SK-N-SH (cell line): Measurements from ENCODE around the gene ACER2. TPM values are rescaled to one million over a fixed set of nuclear protein-coding genes. Genes with fewer than 3 reads are reported as not detected.

Experiments used
- CTCF ChIA-PET: fragments of 300-600, 350-600 bp; formaldehyde crosslinking; extraction: SDS; loops from one replicate; lab custom pipeline; 2021; lab: Yijun Ruan, JAX
- POLR2A ChIA-PET: fragments of 350-600 bp; sonication (Branson Sonifier 250); formaldehyde crosslinking; extraction: SDS; loops from one replicate; lab custom pipeline; 2020; ENCODE audit warnings: antibody characterized with exemption, inconsistent platforms; lab: Yijun Ruan, JAX
- DNase-seq: peaks from one replicate; pipeline ENCODE4 v3.0.0; 2012
- H2AFZ ChIP-seq: fragments of 200-600 bp; sonication (generic); 2 replicates; pipeline ENCODE4 v1.8.1; 2016; ENCODE audit warnings: antibody characterized with exemption, mild to moderate bottlenecking, low read depth
- H3F3A ChIP-seq: fragments of 200-600 bp; sonication (generic); replicated peaks from 2 replicates; pipeline ENCODE3; 2016; ENCODE audit warnings: antibody characterized with exemption, mild to moderate bottlenecking; ENCODE audit not compliant: insufficient read depth
- H3K27ac ChIP-seq, 2 experiments: fragments of 200-500 bp in 1 of 2; fragments of 200-600 bp in 1 of 2; sonication (Bioruptor generic) in 1 of 2; sonication (generic), shearing (Covaris generic) in 1 of 2; 2 replicates each; pipeline versions ENCODE4 v1.5.1 to v1.6.1; 2014 to 2016; ENCODE audit warnings: low read depth in 2 of 2, inconsistent platforms in 1 of 2, low read length in 1 of 2, mild to moderate bottlenecking in 1 of 2, mixed read lengths in 1 of 2
- H3K27me3 ChIP-seq: fragments of 200-600 bp; sonication (generic), shearing (Covaris generic); 2 replicates; pipeline ENCODE4 v1.6.1; 2016; ENCODE audit warnings: mixed run types; ENCODE audit not compliant: insufficient read depth
- H3K36me3 ChIP-seq, 2 experiments: fragments of 200-500 bp in 1 of 2; fragments of 200-600 bp in 1 of 2; sonication (Bioruptor generic) in 1 of 2; sonication (generic) in 1 of 2; replicated peaks in 1 of 2; 2 replicates each; pipeline versions ENCODE3 to v1.5.1; 2014 to 2016; ENCODE audit warnings: low read length in 1 of 2, mild to moderate bottlenecking in 1 of 2; ENCODE audit not compliant: insufficient read depth in 2 of 2, control insufficient read depth in 1 of 2
- H3K4me1 ChIP-seq, 2 experiments: fragments of 200-500 bp in 1 of 2; fragments of 200-600 bp in 1 of 2; sonication (Bioruptor generic) in 1 of 2; sonication (generic), shearing (Covaris generic) in 1 of 2; 2 replicates each; pipeline versions ENCODE4 v1.5.1 to v1.6.1; 2014 to 2016; ENCODE audit warnings: low read depth in 1 of 2, low read length in 1 of 2, mixed run types in 1 of 2; ENCODE audit not compliant: insufficient read depth in 2 of 2, control insufficient read depth in 1 of 2
- H3K4me2 ChIP-seq: fragments of 200-600 bp; sonication (generic), shearing (Covaris generic); 2 replicates; pipeline ENCODE4 v1.6.1; 2017; ENCODE audit warnings: mixed run types
- H3K4me3 ChIP-seq, 2 experiments: fragments of 200-500 bp in 1 of 2; fragments of 200-600 bp in 1 of 2; sonication (Bioruptor generic) in 1 of 2; sonication (generic), shearing (Covaris generic) in 1 of 2; 2 replicates each; pipeline versions ENCODE4 v1.5.1 to v1.8.1; 2014 to 2016; ENCODE audit warnings: low read depth in 2 of 2, inconsistent platforms in 1 of 2, low read length in 1 of 2, mild to moderate bottlenecking in 1 of 2, mixed read lengths in 1 of 2, moderate library complexity in 1 of 2
- H3K79me2 ChIP-seq: fragments of 200-600 bp; sonication (generic); 2 replicates; pipeline ENCODE4 v1.8.1; 2017; ENCODE audit warnings: mild to moderate bottlenecking; ENCODE audit not compliant: insufficient read depth
- H3K9ac ChIP-seq: fragments of 200-600 bp; sonication (generic); 2 replicates; pipeline ENCODE4 v1.6.1; 2017; ENCODE audit warnings: mixed run types
- H3K9me2 ChIP-seq: fragments of 200-600 bp; sonication (generic); 2 replicates; pipeline ENCODE4 v1.6.1; 2017; ENCODE audit warnings: mixed run types
- H3K9me3 ChIP-seq: fragments of 200-600 bp; sonication (generic); 2 replicates; pipeline ENCODE4 v1.6.1; 2017; ENCODE audit warnings: mixed run types, mild to moderate bottlenecking, moderate library complexity
- H4K20me1 ChIP-seq: fragments of 200-600 bp; sonication (generic); 2 replicates; pipeline ENCODE4 v1.6.1; 2017; ENCODE audit warnings: mild to moderate bottlenecking, mixed run types; ENCODE audit not compliant: insufficient read depth
- ELF1 ChIP-seq: IDR thresholded peaks from 2 replicates; pipeline ENCODE4 v1.4.0; 2012
- EP300 ChIP-seq, 2 experiments: IDR thresholded peaks; 2 replicates each; pipeline versions ENCODE4 v1.4.0 to v1.6.1; 2012; ENCODE audit warnings: borderline replicate concordance in 1 of 2, low read depth in 1 of 2, low read length in 1 of 2
- FOSL2 ChIP-seq: IDR thresholded peaks from 2 replicates; pipeline ENCODE4 v1.4.0; 2012; ENCODE audit warnings: low read depth, mild to moderate bottlenecking, moderate library complexity, borderline replicate concordance
- FOXJ3 ChIP-seq: sonication (generic); formaldehyde crosslinking; IDR thresholded peaks from 2 replicates; pipeline ENCODE4 v1.5.1; 2020; ENCODE audit warnings: mild to moderate bottlenecking, missing genetic modification reagents
- FOXM1 ChIP-seq: IDR thresholded peaks from 2 replicates; pipeline ENCODE4 v1.4.0; 2012; ENCODE audit warnings: low read depth, mild to moderate bottlenecking
- GATA2 ChIP-seq: sonication (generic); formaldehyde crosslinking; IDR thresholded peaks from 2 replicates; pipeline ENCODE4 v1.5.0; 2020; ENCODE audit warnings: mild to moderate bottlenecking, missing genetic modification reagents
- NFIC ChIP-seq: IDR thresholded peaks from 2 replicates; pipeline ENCODE4 v1.4.0; 2012; ENCODE audit warnings: borderline replicate concordance
- NRF1 ChIP-seq: IDR thresholded peaks from 2 replicates; pipeline ENCODE4 v1.6.1; 2012; ENCODE audit warnings: low read depth, mild to moderate bottlenecking, low read length
- POLR2AphosphoS5 ChIP-seq: IDR thresholded peaks from 2 replicates; pipeline ENCODE4 v1.6.1; 2012; ENCODE audit warnings: low read depth, low read length
- RAD21 ChIP-seq: IDR thresholded peaks from 2 replicates; pipeline ENCODE4 v1.6.1; 2012; ENCODE audit warnings: mild to moderate bottlenecking, low read length
- RCOR1 ChIP-seq: fragments of 150-350 bp; IDR thresholded peaks from 2 replicates; pipeline ENCODE4 v1.6.1; 2017; ENCODE audit warnings: antibody characterized with exemption, low read length
- RFX5 ChIP-seq: IDR thresholded peaks from 2 replicates; pipeline ENCODE4 v1.6.1; 2012; ENCODE audit warnings: mild to moderate bottlenecking, improper control_type of control experiment, low read length
- SIN3A ChIP-seq: IDR thresholded peaks from 2 replicates; pipeline ENCODE4 v1.6.1; 2012; ENCODE audit warnings: low read depth, mild to moderate bottlenecking, low read length, moderate library complexity, borderline replicate concordance
- SMC3 ChIP-seq: IDR thresholded peaks from 2 replicates; pipeline ENCODE4 v1.6.1; 2012; ENCODE audit warnings: low read depth, low read length, improper control_type of control experiment
- USF2 ChIP-seq: fragments of 150-350 bp; IDR thresholded peaks from 2 replicates; pipeline ENCODE4 v1.6.1; 2017; ENCODE audit warnings: antibody characterized with exemption, low read length, low read depth, borderline replicate concordance
- WGBS: methylation state at CpG from one replicate; pipeline ENCODE4 v1.1.6; 2017; ENCODE audit warnings: low lambda C conversion rate; 5-methylcytosine and 5-hydroxymethylcytosine counted together
- polyA plus RNA-seq, 3 experiments: library from polyadenylated mRNA; depleted of rRNA; stranded (reverse); fragments of >200 nt; gene quantifications; 2 replicates each; pipeline ENCODE4 v1.2.3, GENCODE V29; 2012
- TF ChIP-seq, protein P1 (sequence below): IDR thresholded peaks from 2 replicates; pipeline ENCODE4 v1.4.0; 2012; ENCODE audit warnings: low read depth
- TF ChIP-seq, protein P2 (sequence below): IDR thresholded peaks from 2 replicates; pipeline ENCODE4 v1.4.0; 2012; ENCODE audit warnings: low read depth, borderline replicate concordance
- TF ChIP-seq, protein P3 (sequence below): IDR thresholded peaks from 2 replicates; pipeline ENCODE4 v1.4.0; 2012; ENCODE audit warnings: low read depth, borderline replicate concordance
- TF ChIP-seq, protein P4 (sequence below): fragments of 200-600 bp; sonication (generic); IDR thresholded peaks from 2 replicates; pipeline ENCODE4 v1.6.1; 2017; ENCODE audit warnings: antibody characterized with exemption, mild to moderate bottlenecking, moderate library complexity

ACER2 gene
- polyA plus RNA-seq, 1 of the 3 experiments (the other 2 are of a cell fraction), result 1.3 TPM

DNA sequence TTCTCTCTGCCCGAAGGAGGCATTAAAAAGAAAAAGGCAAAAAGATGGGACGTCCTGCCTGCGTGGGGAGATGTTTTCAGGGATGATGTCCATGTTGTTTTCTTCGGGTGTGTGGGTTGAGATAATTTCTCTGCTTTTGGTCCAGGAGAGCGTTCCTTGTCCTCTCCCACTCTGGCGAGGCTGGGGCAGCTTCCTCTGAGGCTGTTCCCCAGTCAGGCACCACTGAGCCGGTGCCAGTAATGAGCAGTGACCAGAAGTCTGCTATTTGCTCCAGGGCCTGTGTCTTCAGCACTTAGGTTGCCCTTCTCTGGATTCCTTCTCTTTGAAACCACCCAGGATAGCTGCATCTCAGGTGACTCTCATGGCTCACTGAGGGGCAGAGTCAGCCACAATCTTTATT lies 71.5 kb downstream of the ACER2 start (continued):
- TF ChIP-seq, protein P1, sequence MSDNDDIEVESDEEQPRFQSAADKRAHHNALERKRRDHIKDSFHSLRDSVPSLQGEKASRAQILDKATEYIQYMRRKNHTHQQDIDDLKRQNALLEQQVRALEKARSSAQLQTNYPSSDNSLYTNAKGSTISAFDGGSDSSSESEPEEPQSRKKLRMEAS, result no peak
- TF ChIP-seq FOXJ3 (CRISPR knock-in tag), result no peak

GRCh38 chr9:19481121-19481870 lies 72.5 kb downstream of the ACER2 start:
- no peaks in the 10 kb centered on the region for H3K79me2 ChIP-seq
- 40% methylated on average over 9 of the region's 10 CpGs for WGBS
- H2AFZ ChIP-seq, result no peak overlapping the region
- no peaks in the 10 kb centered on the region for H3F3A ChIP-seq
- H3K4me3 ChIP-seq, result no peak overlapping the region
- no peaks in the 10 kb centered on the region for H3K9me2 ChIP-seq
- peaks cover 7% of the 10 kb centered on the region for H3K27me3 ChIP-seq
- no peak overlapping the region for H3K27ac ChIP-seq
- ChIA-PET POLR2A (no interaction called here), CTCF (interaction anchor here (1.0 to 3.4 kb wide), 5 partner anchors 10 to 441 kb away, joined by 3 to 16 read pairs (median 15); no protein-coding TSS in a partner anchor)
- H4K20me1 ChIP-seq, result no peaks in the 10 kb centered on the region
- H3K9me3 ChIP-seq, result no peaks in the 10 kb centered on the region
- H3K4me2 ChIP-seq, result no peak overlapping the region
- H3K4me1 ChIP-seq, result no peaks in the 10 kb centered on the region
- no peak for DNase-seq
- no peaks in the 10 kb centered on the region for H3K36me3 ChIP-seq
- H3K9ac ChIP-seq, result no peak overlapping the region
- TF ChIP-seq NRF1 (no peak), ELF1 (no peak), SMC3 (no peak)
- TF ChIP-seq, protein P2, sequence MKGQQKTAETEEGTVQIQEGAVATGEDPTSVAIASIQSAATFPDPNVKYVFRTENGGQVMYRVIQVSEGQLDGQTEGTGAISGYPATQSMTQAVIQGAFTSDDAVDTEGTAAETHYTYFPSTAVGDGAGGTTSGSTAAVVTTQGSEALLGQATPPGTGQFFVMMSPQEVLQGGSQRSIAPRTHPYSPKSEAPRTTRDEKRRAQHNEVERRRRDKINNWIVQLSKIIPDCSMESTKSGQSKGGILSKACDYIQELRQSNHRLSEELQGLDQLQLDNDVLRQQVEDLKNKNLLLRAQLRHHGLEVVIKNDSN, result no peak
- TF ChIP-seq, all 33 proteins: peak for 0

DNA sequence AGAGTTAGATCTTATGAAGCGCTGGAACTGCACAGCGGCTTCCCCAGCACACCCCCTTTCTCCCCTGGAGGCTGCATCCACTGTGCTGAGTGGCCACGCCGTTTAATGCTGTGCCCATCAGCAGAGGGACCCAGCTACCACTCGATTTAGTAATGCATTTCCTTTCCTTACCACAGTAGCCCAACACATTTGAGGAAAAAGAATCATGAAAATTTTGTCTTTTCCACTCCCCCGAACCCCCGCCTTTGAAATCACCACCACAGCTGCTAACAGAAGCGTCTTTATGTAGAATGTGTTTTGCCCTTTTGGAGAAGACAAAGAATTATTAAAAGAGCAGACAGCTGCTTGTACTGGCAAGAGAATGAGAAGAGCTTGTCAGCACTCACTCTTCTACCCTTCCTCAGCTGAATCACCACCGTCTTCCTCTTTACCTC lies 73.2 kb downstream of the ACER2 start:
- Histone ChIP-seq H3K9me2 (no peaks in the 10 kb centered on the region), H2AFZ (no peak overlapping the region), H3K4me2 (no peak overlapping the region), H3K79me2 (no peaks in the 10 kb centered on the region), H3K27ac (no peak overlapping the region), H3F3A (no peaks in the 10 kb centered on the region), H3K9me3 (no peaks in the 10 kb centered on the region), H3K27me3 (peaks cover 7% of the 10 kb centered on the region), H3K4me3 (no peak overlapping the region), H3K9ac (no peak overlapping the region), H4K20me1 (no peaks in the 10 kb centered on the region), H3K36me3 (no peaks in the 10 kb centered on the region), H3K4me1 (no peaks in the 10 kb centered on the region)
- POLR2A ChIA-PET, result no interaction called here
- DNase-seq, result no peak
- CTCF ChIA-PET, result interaction anchor here (1.0 to 3.4 kb wide), 5 partner anchors 10 to 440 kb away, joined by 3 to 16 read pairs (median 15); no protein-coding TSS in a partner anchor
- 59% methylated on average over 9 of the region's 9 CpGs for WGBS
- TF ChIP-seq GATA2 (CRISPR knock-in tag) (no peak), NFIC (no peak), FOXM1 (no peak), SIN3A (no peak), RCOR1 (no peak), POLR2AphosphoS5 (no peak), FOSL2 (no peak), EP300 (IDR thresholded peaks at IDR 0.05; ENCODE audit: borderline replicate concordance in 1 of 2, low read depth in 1 of 2, low read length in 1 of 2) (no peak), RFX5 (no peak), RAD21 (no peak), ELF1 (no peak), USF2 (no peak)
- TF ChIP-seq, protein P2, result no peak
- TF ChIP-seq, protein P3, sequence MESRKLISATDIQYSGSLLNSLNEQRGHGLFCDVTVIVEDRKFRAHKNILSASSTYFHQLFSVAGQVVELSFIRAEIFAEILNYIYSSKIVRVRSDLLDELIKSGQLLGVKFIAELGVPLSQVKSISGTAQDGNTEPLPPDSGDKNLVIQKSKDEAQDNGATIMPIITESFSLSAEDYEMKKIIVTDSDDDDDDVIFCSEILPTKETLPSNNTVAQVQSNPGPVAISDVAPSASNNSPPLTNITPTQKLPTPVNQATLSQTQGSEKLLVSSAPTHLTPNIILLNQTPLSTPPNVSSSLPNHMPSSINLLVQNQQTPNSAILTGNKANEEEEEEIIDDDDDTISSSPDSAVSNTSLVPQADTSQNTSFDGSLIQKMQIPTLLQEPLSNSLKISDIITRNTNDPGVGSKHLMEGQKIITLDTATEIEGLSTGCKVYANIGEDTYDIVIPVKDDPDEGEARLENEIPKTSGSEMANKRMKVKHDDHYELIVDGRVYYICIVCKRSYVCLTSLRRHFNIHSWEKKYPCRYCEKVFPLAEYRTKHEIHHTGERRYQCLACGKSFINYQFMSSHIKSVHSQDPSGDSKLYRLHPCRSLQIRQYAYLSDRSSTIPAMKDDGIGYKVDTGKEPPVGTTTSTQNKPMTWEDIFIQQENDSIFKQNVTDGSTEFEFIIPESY, result no peak
- TF ChIP-seq, protein P4, sequence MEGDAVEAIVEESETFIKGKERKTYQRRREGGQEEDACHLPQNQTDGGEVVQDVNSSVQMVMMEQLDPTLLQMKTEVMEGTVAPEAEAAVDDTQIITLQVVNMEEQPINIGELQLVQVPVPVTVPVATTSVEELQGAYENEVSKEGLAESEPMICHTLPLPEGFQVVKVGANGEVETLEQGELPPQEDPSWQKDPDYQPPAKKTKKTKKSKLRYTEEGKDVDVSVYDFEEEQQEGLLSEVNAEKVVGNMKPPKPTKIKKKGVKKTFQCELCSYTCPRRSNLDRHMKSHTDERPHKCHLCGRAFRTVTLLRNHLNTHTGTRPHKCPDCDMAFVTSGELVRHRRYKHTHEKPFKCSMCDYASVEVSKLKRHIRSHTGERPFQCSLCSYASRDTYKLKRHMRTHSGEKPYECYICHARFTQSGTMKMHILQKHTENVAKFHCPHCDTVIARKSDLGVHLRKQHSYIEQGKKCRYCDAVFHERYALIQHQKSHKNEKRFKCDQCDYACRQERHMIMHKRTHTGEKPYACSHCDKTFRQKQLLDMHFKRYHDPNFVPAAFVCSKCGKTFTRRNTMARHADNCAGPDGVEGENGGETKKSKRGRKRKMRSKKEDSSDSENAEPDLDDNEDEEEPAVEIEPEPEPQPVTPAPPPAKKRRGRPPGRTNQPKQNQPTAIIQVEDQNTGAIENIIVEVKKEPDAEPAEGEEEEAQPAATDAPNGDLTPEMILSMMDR, result no peak
